Osteocyte (in vitro differentiated cells): ENCODE results near the gene NBPF20. TPM values are rescaled to one million over a fixed set of nuclear protein-coding genes. Genes with fewer than 3 reads are reported as not detected.
"Not testable (repeated sequence)": the region's sequence is repeated elsewhere in the genome, so short reads cannot be mapped to it uniquely, and the experiment has no call there.

Experiments
- DNase-seq: peaks from one replicate; pipeline ENCODE4 v3.0.0; 2021; ENCODE audit warnings: mixed read lengths; ENCODE audit not compliant: unreplicated experiment; ENCODE audit errors: extremely low spot score
- H3K27ac Mint-ChIP-seq: one replicate; pipeline ENCODE4 v1.8.0; 2021; ENCODE audit warnings: mild to moderate bottlenecking, mixed read lengths; ENCODE audit not compliant: unreplicated experiment
- H3K27me3 Mint-ChIP-seq: one replicate; pipeline ENCODE4 v1.8.0; 2021; ENCODE audit warnings: mixed read lengths; ENCODE audit not compliant: unreplicated experiment
- H3K36me3 Mint-ChIP-seq: one replicate; pipeline ENCODE4 v1.8.0; 2021; ENCODE audit warnings: mixed read lengths; ENCODE audit not compliant: unreplicated experiment
- H3K4me1 Mint-ChIP-seq: one replicate; pipeline ENCODE4 v1.8.0; 2021; ENCODE audit warnings: mixed read lengths; ENCODE audit not compliant: unreplicated experiment
- H3K4me3 Mint-ChIP-seq: one replicate; pipeline ENCODE4 v1.8.0; 2021; ENCODE audit warnings: mild to moderate bottlenecking, moderate library complexity, mixed read lengths; ENCODE audit not compliant: unreplicated experiment
- H3K9me3 Mint-ChIP-seq: one replicate; pipeline ENCODE4 v1.8.0; 2021; ENCODE audit warnings: mixed read lengths; ENCODE audit not compliant: unreplicated experiment
- total RNA-seq: library from RNA; stranded (reverse); gene quantifications from 2 replicates; pipeline ENCODE4 v1.2.1, GENCODE V29; 2021

NBPF20 gene
- total RNA-seq, 1 donor from 2014 or later: 4.0 TPM

GRCh38 chr1:145454824-145455177, 29.4 kb upstream of the NBPF20 start:
- not testable (repeated sequence) for H3K4me1 Mint-ChIP-seq, H3K36me3 Mint-ChIP-seq, H3K9me3 Mint-ChIP-seq, H3K27ac Mint-ChIP-seq, DNase-seq, H3K4me3 Mint-ChIP-seq
- H3K27me3 Mint-ChIP-seq: peaks cover 19% of the 10 kb centered on the region

DNA sequence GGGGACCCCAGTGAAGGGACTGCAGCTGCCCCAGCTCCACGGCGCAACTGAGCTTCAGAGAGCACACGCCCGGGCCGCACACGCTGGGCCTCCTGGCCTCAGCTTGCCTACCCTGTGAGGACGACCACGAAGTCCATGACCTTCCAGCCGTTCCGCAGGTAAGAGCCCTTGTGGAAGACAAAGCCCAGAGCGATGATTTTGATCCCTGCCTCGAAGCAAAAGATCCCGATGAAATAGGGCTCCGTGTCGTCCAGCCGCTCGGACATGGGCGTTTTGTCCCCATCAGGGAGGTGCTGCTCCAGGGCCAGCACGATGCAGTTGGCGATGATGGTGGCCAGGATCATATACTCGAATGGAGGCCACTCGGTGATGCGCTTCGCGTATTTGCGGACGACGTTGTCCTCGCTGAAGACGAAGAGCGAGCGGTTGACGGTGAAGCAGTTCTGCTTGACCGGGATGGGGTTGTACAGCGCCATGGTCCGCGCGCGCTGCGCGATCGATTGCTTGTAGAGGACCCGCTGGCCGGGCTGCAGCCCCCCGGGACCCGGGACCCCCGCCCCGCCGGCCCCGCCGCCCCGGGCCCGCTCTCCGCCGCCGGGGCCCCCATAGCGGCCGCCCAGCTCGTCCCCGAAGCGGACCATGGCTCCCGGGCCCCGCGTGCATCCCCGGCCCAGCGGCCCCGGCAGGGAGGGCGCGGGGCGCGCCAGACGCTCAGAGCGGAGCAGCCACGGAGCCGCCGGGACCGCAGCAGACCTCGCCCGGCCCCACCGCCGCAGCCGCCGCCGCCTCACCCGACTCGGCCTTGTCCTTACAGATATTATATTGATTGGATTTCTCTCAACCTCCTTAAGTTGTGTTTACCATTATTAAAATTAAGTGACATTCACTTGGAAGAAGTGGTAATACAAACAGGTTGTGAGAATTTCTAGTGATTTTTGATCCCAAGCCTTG, 28.7 kb upstream of the NBPF20 start:
- H3K9me3 Mint-ChIP-seq, H3K4me1 Mint-ChIP-seq, H3K36me3 Mint-ChIP-seq, DNase-seq, H3K4me3 Mint-ChIP-seq, H3K27ac Mint-ChIP-seq: not testable (repeated sequence)
- peaks cover 19% of the 10 kb centered on the region for H3K27me3 Mint-ChIP-seq

DNA sequence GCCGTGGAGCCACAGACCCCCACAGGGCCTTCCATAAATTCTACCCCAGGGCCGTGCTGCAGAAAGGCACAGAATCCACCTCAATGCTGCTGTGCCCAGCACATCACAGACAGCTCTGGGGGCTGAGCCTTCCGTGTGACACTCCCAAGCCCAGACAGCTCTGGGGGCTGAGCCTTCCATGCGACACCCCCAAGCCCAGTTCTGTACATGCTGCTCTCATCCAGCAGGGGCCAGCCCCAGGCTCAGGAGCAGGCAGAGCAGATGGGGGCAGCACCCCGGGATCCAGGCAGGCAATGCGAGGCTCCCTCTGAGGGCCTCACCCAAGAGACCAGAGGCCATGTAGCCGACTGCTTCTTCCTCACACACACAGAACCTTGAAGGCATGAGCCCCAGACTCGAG, 27.1 kb upstream of the NBPF20 start:
- not testable (repeated sequence) for DNase-seq, H3K4me3 Mint-ChIP-seq, H3K4me1 Mint-ChIP-seq, H3K9me3 Mint-ChIP-seq, H3K36me3 Mint-ChIP-seq, H3K27ac Mint-ChIP-seq
- peaks cover 15% of the 10 kb centered on the region for H3K27me3 Mint-ChIP-seq

DNA sequence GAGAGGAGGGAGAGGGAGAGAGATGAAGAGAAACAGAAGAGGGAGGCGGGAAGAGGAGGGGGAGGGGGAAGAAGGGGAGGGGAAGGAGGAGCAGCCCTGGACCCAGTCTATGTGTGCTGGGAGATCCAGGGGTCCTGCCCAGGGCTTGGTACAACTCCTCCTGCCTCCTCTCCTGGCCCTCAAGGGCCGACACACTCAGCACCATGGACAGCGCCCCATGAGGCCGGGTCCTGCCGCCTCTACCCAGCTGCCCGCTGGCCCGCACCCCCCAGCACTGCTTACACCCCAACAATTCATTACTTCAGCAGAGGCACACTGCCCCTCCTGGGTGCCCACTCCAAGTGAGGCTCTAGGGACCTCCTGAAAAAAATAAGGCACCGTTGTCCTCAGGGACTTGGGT, 26.5 kb upstream of the NBPF20 start:
- H3K9me3 Mint-ChIP-seq, H3K27ac Mint-ChIP-seq, H3K4me1 Mint-ChIP-seq, H3K4me3 Mint-ChIP-seq, DNase-seq, H3K36me3 Mint-ChIP-seq: not testable (repeated sequence)
- peaks cover 15% of the 10 kb centered on the region for H3K27me3 Mint-ChIP-seq

GRCh38 chr1:145445219-145445618, 19.8 kb upstream of the NBPF20 start:
- H3K27ac Mint-ChIP-seq, H3K27me3 Mint-ChIP-seq, H3K9me3 Mint-ChIP-seq, H3K4me1 Mint-ChIP-seq, H3K36me3 Mint-ChIP-seq, H3K4me3 Mint-ChIP-seq, DNase-seq: not testable (repeated sequence)

GRCh38 chr1:145442340-145442739, 16.9 kb upstream of the NBPF20 start:
- not testable (repeated sequence) for H3K4me3 Mint-ChIP-seq, H3K27ac Mint-ChIP-seq, H3K4me1 Mint-ChIP-seq, DNase-seq, H3K9me3 Mint-ChIP-seq, H3K36me3 Mint-ChIP-seq, H3K27me3 Mint-ChIP-seq

DNA sequence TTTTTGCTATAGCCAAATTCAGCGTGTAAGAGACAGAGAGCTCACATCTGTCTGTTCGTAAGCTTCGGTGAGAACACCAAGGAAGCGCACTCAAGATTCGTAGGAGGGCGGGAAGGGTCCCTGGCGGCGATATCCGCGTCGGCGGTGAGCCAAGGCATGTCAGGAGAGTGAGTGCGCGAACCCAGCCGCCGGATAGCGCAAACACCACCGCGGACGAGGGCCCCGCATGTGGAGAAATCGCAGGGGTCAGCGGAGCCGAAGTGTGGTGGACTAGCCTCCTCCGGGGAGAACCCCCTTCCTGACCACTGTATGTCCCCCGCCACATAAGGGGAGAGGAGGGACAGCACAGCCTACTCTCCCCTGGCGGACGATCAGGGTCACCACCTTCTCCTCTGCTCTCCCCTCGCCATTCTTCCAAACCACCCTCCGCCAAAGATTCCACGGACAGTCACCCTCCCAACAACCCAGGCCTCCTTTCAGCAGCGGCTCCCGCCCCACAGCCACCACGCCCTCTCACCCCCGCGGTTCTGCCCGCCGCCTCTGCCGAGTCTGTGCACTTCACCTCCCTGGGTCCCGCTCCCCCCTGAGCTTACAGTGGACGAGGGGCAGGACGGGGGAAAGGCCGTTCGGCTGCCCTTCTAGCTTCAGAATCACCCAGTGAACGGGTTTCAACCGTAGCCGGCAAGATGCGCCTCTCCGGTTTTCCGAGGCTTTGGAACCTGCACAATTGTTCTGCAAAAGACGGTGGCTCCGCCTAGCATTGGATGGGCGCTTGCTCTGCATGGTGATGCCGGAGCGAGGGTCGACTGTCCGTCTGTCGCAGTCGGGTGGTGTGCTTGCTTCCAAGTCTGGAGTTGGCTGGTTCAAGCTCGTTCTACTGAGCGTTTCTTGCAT, 6.2 kb upstream of the NBPF20 start:
- not testable (repeated sequence) for H3K36me3 Mint-ChIP-seq, H3K4me1 Mint-ChIP-seq, H3K27ac Mint-ChIP-seq, DNase-seq
- Mint-ChIP-seq H3K4me3 (peak overlapping the region; percentile 73), H3K9me3 (peaks cover 11% of the 10 kb centered on the region), H3K27me3 (peaks cover 33% of the 10 kb centered on the region)

GRCh38 chr1:145430830-145431229, 5.4 kb upstream of the NBPF20 start:
- Mint-ChIP-seq H3K9me3 (peaks cover 11% of the 10 kb centered on the region), H3K27me3 (peaks cover 33% of the 10 kb centered on the region)
- H3K27ac Mint-ChIP-seq, H3K4me3 Mint-ChIP-seq, H3K4me1 Mint-ChIP-seq, DNase-seq, H3K36me3 Mint-ChIP-seq: not testable (repeated sequence)

DNA sequence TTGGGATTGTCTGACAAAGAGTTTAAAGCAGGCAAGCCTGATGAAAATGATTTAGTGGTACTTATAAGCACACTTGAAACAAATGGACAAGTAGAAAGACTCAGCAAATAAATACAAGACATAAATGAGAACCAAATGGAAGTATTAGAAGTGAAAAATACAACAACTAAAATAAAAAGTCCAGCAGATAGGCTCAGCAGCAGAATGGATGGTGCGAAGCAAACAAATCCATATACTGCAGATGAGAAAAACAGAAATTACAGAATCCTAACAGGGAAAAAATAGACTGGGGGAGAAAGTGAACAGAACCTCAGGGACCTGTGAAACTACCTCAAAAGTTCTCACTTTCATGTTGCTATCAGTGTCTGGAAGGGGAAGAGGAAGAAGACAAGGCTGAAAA, 3.9 kb upstream of the NBPF20 start:
- DNase-seq, H3K27ac Mint-ChIP-seq, H3K4me3 Mint-ChIP-seq, H3K36me3 Mint-ChIP-seq: not testable (repeated sequence)
- peaks cover 33% of the 10 kb centered on the region for H3K27me3 Mint-ChIP-seq
- H3K4me1 Mint-ChIP-seq: peaks cover 13% of the 10 kb centered on the region
- peaks cover 11% of the 10 kb centered on the region for H3K9me3 Mint-ChIP-seq

GRCh38 chr1:145424612-145425435, 579 bp downstream of the NBPF20 start:
- H3K9me3 Mint-ChIP-seq, H3K36me3 Mint-ChIP-seq, H3K4me1 Mint-ChIP-seq, DNase-seq: not testable (repeated sequence)
- H3K4me3 Mint-ChIP-seq: peak overlapping the region; percentile 96
- peaks cover 24% of the 10 kb centered on the region for H3K27me3 Mint-ChIP-seq
- H3K27ac Mint-ChIP-seq: peak overlapping the region; percentile 87

DNA sequence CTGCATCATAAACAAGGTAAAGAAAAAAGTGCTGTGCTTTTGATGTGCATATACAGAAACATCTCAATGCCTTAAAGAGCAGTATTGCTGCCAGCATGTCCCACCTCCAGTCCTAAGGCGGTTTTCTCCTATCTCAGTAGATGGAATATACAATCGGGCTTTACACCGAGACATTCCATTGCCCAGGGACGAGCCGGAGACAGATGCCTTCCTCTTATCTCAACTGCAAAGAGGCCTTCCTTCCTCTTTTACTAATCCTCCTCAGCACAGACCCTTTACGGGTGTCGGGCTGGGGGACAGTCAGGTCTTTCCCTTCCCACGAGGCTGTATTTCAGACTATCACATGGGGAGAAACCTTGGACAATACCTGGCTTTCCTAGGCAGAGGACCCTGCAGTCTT, 10.3 kb downstream of the NBPF20 start:
- H3K4me1 Mint-ChIP-seq, H3K9me3 Mint-ChIP-seq, H3K4me3 Mint-ChIP-seq, H3K27me3 Mint-ChIP-seq, H3K27ac Mint-ChIP-seq, H3K36me3 Mint-ChIP-seq, DNase-seq: not testable (repeated sequence)
